Stimulated activated CD4-positive, alpha-beta T cell treated with anti-CD3 and anti-CD28 coated beads, Interleukin-1b, Interleukin-23, amount 100 ng/mL, for 4 hours (primary cell): Measurements from ENCODE around the gene NPBWR2.

Source experiments
- DNase-seq, 2 donors: peaks; one replicate each; pipeline ENCODE4 v3.0.0-alpha.2; 2020; ENCODE audit warnings: low read depth in 2 of 2

The NPBWR2 gene

GRCh38 chr20:64057628-64058498 is 49.5 kb downstream of the NPBWR2 start:
- peak; percentile 80 to 82 for DNase-seq

DNA sequence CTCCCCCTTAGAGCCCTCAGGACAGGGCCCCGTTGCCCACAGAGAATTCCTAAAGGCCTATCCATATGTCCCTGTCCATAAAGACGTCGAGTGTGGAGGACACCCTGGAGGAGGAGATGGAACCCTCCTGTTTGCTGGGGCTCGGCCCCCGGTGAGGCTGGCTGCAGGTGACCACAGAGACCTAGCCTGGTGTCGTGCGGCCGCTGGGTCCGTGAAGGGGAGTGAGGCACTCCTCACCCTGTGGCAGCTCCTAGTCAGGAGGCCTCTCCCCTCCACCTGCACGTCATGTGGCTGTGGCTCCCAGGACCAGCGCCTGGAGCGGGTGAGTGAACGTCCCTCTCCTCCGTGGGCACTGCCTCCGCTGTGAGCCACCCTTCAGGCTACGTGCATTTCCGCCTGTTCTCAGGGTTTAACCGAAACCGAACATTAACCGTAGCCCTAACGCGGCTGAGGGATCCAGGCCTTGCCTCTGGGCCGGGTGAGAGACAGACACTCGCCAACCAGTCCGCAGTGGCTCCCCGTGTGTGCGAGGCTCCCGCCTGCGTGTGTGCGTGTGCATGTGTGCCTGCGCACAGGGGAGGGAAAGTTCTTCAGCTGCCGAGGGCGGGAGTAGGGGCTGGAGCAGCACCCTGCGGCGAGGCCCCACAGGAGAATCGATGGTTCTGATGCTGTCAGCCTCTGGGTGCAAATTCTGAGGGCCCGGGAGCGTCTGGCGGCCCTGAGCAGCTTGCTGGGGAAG is 50.3 kb downstream of the NPBWR2 start:
- no peak for DNase-seq

DNA sequence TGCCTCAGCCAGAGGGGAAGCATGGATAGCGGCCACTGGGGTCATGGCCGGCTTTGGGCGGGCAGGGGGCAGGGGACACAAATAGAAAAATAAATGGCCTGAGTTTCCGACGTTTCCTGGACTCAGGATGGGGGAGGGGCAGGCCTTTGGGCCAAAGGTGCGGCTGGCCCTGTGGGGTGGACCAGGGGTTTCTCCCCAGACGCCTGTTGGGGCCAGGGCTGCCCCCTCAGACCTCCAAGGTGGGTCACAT is 50.8 kb downstream of the NPBWR2 start:
- DNase-seq = no peak

GRCh38 chr20:64055893-64056638 is 51.3 kb downstream of the NPBWR2 start:
- DNase-seq = no peak

- no peak for DNase-seq
These were observed 51.9 kb downstream of the NPBWR2 start for GRCh38 chr20:64055396-64055892.

DNA sequence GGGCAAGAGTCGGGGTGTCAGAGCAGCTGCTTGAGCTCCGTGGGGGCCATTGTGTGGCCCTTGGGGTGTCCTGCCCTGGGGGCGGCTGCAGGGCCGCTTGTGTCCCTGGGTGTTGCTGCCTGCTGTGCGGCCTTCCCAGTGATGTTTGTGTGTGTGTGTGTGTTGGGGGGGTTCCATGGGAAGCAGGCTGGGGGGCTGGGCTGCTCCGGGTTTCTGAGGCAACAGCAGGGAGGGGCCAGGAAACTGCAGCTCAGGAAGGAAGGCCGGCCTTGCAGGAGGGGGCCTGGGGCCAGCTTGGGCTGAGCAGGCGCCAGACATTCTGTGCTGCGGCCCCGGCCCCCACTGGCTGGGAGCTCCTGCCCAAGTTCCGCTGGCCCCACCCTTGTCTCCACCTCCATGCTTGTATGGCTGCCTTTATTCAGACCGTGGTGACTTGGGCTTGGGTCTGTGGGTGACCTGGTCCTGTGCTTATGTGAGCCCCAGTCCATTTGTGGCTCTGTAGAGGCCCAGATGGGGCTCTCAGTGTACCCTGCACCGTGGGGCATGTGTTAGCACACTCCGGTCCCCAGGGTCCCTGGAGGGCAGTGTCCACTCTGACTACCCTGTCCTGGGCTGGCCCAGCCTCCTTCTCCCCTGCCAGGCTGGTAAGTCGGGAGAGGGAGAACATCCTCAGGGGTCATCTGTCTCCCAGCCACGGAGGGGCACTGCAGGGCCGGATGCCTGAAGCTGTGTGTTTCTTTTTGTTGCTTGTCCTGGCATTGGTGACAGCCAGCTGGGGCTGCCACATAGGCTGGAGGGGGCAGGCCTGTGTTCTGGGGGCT is 53.3 kb downstream of the NPBWR2 start:
- no peak for DNase-seq
